Measurements from ENCODE around the gene PDP2. TPM values are rescaled to one million over a fixed set of nuclear protein-coding genes. Genes with fewer than 3 reads are reported as not detected.

Gene PDP2
- polyA plus RNA-seq, 1 donor (not counting 4 experiments of a cell fraction or from before 2014, with no cell fraction given): 18.5 TPM

- no peak overlapping the region for H3K9ac ChIP-seq (ENCODE audit: control insufficient read depth, extremely low read depth, insufficient read depth, low read length)
Observed at GRCh38 chr16:66900721-66901441, 20.6 kb downstream of the PDP2 start.

DNA sequence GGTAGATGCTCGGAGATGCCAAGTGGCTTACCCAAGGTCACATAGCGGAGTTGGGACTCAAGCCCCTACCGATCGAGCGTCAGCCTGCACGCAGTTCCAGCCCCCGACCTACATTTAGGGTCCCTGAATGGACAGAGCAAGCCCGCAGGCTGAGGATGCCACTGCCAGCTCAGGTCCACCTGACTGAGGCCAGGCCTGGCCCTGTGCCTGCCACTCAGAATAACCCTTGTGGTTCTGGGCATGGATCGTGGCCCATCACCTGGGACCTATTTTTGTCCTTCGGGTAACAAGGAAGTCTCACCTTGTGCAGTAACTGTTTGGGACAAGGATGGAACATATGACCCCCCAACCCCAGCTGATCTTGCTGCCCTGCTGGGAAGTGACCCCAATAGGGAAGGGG, 21.3 kb downstream of the PDP2 start:
- dilution Hi-C loops (cut with MboI; ENCODE audit: extremely low pct_ligation_motif_present, low sequenced_read_pairs): no loop called here
- no peaks in the 10 kb centered on the region for H3K79me2 ChIP-seq (ENCODE audit: control insufficient read depth, insufficient read depth, low read length)
- no peak overlapping the region for H3K9ac ChIP-seq (ENCODE audit: control insufficient read depth, extremely low read depth, insufficient read depth, low read length)
- DNase-seq (ENCODE audit: low read depth, low spot score) (no peak), FAIRE-seq (no peak)
- H3K4me1 ChIP-seq (ENCODE audit: control insufficient read depth, extremely low read depth, insufficient read depth, low read length): peaks cover 20% of the 10 kb centered on the region
- H4K20me1 ChIP-seq (ENCODE audit: control insufficient read depth, extremely low read depth, insufficient read depth, low read length): no peaks in the 10 kb centered on the region
- no peak overlapping the region for H3K4me2 ChIP-seq (ENCODE audit: control insufficient read depth, extremely low read depth, insufficient read depth, low read depth, low read length)
- H3K27ac ChIP-seq (ENCODE audit: control insufficient read depth, insufficient read depth, low read length): no peak overlapping the region
- TF ChIP-seq, protein P1, sequence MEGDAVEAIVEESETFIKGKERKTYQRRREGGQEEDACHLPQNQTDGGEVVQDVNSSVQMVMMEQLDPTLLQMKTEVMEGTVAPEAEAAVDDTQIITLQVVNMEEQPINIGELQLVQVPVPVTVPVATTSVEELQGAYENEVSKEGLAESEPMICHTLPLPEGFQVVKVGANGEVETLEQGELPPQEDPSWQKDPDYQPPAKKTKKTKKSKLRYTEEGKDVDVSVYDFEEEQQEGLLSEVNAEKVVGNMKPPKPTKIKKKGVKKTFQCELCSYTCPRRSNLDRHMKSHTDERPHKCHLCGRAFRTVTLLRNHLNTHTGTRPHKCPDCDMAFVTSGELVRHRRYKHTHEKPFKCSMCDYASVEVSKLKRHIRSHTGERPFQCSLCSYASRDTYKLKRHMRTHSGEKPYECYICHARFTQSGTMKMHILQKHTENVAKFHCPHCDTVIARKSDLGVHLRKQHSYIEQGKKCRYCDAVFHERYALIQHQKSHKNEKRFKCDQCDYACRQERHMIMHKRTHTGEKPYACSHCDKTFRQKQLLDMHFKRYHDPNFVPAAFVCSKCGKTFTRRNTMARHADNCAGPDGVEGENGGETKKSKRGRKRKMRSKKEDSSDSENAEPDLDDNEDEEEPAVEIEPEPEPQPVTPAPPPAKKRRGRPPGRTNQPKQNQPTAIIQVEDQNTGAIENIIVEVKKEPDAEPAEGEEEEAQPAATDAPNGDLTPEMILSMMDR (optimal IDR thresholded peaks at IDR 0.05 in 1 of 3, IDR thresholded peaks at IDR 0.05 in 1 of 3, conservative IDR thresholded peaks at IDR 0.05 in 1 of 3; ENCODE audit: extremely low read depth in 1 of 3, insufficient read depth in 2 of 3, low read length in 3 of 3): no peak
- TF ChIP-seq EZH2 (IDR thresholded peaks at IDR 0.05; ENCODE audit: low read length): no peak
- H2AFZ ChIP-seq (ENCODE audit: control insufficient read depth, low read length): no peak overlapping the region
- no peaks in the 10 kb centered on the region for H3K27me3 ChIP-seq (ENCODE audit: control insufficient read depth, extremely low read depth, insufficient read depth, low read length)
- H3K4me3 ChIP-seq (ENCODE audit: control insufficient read depth in 2 of 3, extremely low read depth in 1 of 3, insufficient read depth in 2 of 3, low read depth in 1 of 3, low read length in 3 of 3): no peak overlapping the region
- no peaks in the 10 kb centered on the region for H3K36me3 ChIP-seq (ENCODE audit: control insufficient read depth in 2 of 2, extremely low read depth in 1 of 2, insufficient read depth in 2 of 2, low read length in 2 of 2)
- H3K9me1 ChIP-seq (ENCODE audit: control insufficient read depth, extremely low read depth, insufficient read depth, low read length): no peaks in the 10 kb centered on the region
- no peaks in the 10 kb centered on the region for H3K9me3 ChIP-seq (ENCODE audit: control insufficient read depth, low read depth, low read length)

More at GRCh38 chr16:66900721-66901441, 20.6 kb downstream of the PDP2 start:
- H3K9me3 ChIP-seq (ENCODE audit: control insufficient read depth, low read depth, low read length): no peaks in the 10 kb centered on the region
- no peak overlapping the region for H3K4me2 ChIP-seq (ENCODE audit: control insufficient read depth, extremely low read depth, insufficient read depth, low read depth, low read length)
- FAIRE-seq: no peak
- H4K20me1 ChIP-seq (ENCODE audit: control insufficient read depth, extremely low read depth, insufficient read depth, low read length): no peaks in the 10 kb centered on the region
- H3K9me1 ChIP-seq (ENCODE audit: control insufficient read depth, extremely low read depth, insufficient read depth, low read length): no peaks in the 10 kb centered on the region
- TF ChIP-seq EZH2 (IDR thresholded peaks at IDR 0.05; ENCODE audit: low read length): no peak
- TF ChIP-seq, protein P1 (optimal IDR thresholded peaks at IDR 0.05 in 1 of 3, IDR thresholded peaks at IDR 0.05 in 1 of 3, conservative IDR thresholded peaks at IDR 0.05 in 1 of 3; ENCODE audit: extremely low read depth in 1 of 3, insufficient read depth in 2 of 3, low read length in 3 of 3): no peak
- H3K27ac ChIP-seq (ENCODE audit: control insufficient read depth, insufficient read depth, low read length): no peak overlapping the region
- H3K4me3 ChIP-seq (ENCODE audit: control insufficient read depth in 2 of 3, extremely low read depth in 1 of 3, insufficient read depth in 2 of 3, low read depth in 1 of 3, low read length in 3 of 3): no peak overlapping the region
- no peaks in the 10 kb centered on the region for H3K36me3 ChIP-seq (ENCODE audit: control insufficient read depth in 2 of 2, extremely low read depth in 1 of 2, insufficient read depth in 2 of 2, low read length in 2 of 2)
- DNase-seq (ENCODE audit: low read depth, low spot score): no peak
- peaks cover 26% of the 10 kb centered on the region for H3K4me1 ChIP-seq (ENCODE audit: control insufficient read depth, extremely low read depth, insufficient read depth, low read length)
- no peaks in the 10 kb centered on the region for H3K79me2 ChIP-seq (ENCODE audit: control insufficient read depth, insufficient read depth, low read length)
- dilution Hi-C loops (cut with MboI; ENCODE audit: extremely low pct_ligation_motif_present, low sequenced_read_pairs): no loop called here
- no peaks in the 10 kb centered on the region for H3K27me3 ChIP-seq (ENCODE audit: control insufficient read depth, extremely low read depth, insufficient read depth, low read length)
- no peak overlapping the region for H2AFZ ChIP-seq (ENCODE audit: control insufficient read depth, low read length)
